OCI-LY3 (cell line): Measurements from ENCODE around the gene UBAC2.

Experiments
- H2AFZ ChIP-seq: fragments of 200-600, 300-600 bp; shearing (Covaris generic); 2 replicates; pipeline ENCODE4 v1.6.0; 2014; ENCODE audit warnings: antibody characterized with exemption, low read depth, low read length
- H3K27ac ChIP-seq: fragments of 200-600, 300-600 bp; sonication (generic); 2 replicates; pipeline ENCODE4 v1.5.1; 2014; ENCODE audit warnings: mild to moderate bottlenecking, low read length, moderate library complexity, mixed read lengths
- H3K27me3 ChIP-seq: fragments of 200-600, 300-600 bp; sonication (generic); 2 replicates; pipeline ENCODE4 v1.6.1; 2014; ENCODE audit warnings: low read depth, low read length, mixed read lengths
- H3K36me3 ChIP-seq: fragments of 200-600, 300-600 bp; sonication (generic); replicated peaks from 2 replicates; pipeline ENCODE3; 2014; ENCODE audit warnings: low read depth, low read length, mixed read lengths
- H3K4me1 ChIP-seq: fragments of 300-600, 200-600 bp; sonication (generic); 2 replicates; pipeline ENCODE4 v1.6.1; 2014; ENCODE audit warnings: low read length, mixed read lengths
- H3K4me2 ChIP-seq: fragments of 200-600, 300-600 bp; sonication (generic); 2 replicates; pipeline ENCODE4 v1.6.1; 2014; ENCODE audit warnings: low read length, mixed read lengths
- H3K4me3 ChIP-seq: fragments of 300-600, 200-600 bp; sonication (generic); 2 replicates; pipeline ENCODE4 v1.5.1; 2014; ENCODE audit warnings: antibody characterized with exemption, mild to moderate bottlenecking, low read length, moderate library complexity
- H3K79me2 ChIP-seq: fragments of 300-600, 200-600 bp; shearing (Covaris generic); 2 replicates; pipeline ENCODE4 v1.6.1; 2014; ENCODE audit warnings: mild to moderate bottlenecking, low read length, mixed read lengths
- H3K9ac ChIP-seq: fragments of 300-600, 200-600 bp; shearing (Covaris generic); 2 replicates; pipeline ENCODE4 v1.6.0; 2014; ENCODE audit warnings: mild to moderate bottlenecking, low read length, moderate library complexity
- H3K9me3 ChIP-seq: fragments of 200-600, 300-600 bp; shearing (Covaris generic); 2 replicates; pipeline ENCODE4 v1.6.1; 2014; ENCODE audit warnings: low read length, mixed read lengths; ENCODE audit not compliant: insufficient read depth
- H4K20me1 ChIP-seq: fragments of 200-600, 300-600 bp; sonication (generic); 2 replicates; pipeline ENCODE4 v1.6.1; 2016; ENCODE audit warnings: low read length, mixed read lengths; ENCODE audit not compliant: insufficient read depth
- CTCF ChIP-seq: fragments of 200-600, 300-600 bp; sonication (generic); IDR thresholded peaks from 2 replicates; pipeline ENCODE4 v1.5.1; 2014; ENCODE audit warnings: antibody characterized with exemption, low read length, low read depth
- EZH2phosphoT487 ChIP-seq: fragments of 200-600 bp; shearing (Covaris generic); IDR thresholded peaks from 2 replicates; pipeline ENCODE4 v1.6.1; 2018; ENCODE audit warnings: antibody characterized with exemption, mixed run types, low read depth

Gene UBAC2

DNA sequence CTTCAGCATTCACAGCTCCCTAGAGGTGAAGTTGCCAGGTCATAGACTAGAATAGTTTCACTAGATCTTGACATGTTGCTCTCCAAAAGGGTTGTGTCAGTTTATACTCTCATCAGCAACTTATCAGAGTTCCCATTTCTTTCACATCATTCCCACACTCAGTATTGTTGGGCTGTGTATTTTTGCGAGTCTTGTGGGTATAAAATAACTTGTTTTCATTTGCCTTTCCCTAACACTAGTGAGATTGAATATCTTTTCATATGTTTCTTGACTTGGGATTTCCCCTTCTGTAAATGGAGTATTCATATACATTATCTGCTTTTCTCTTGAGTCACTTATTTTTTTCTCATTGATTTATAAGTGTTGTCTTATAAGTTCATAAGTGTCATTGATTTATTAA is 161.7 kb downstream of the UBAC2 start:
- no peaks in the 10 kb centered on the region for H3K79me2 ChIP-seq
- H3K4me1 ChIP-seq, result peaks cover 62% of the 10 kb centered on the region
- H3K9me3 ChIP-seq, result no peaks in the 10 kb centered on the region
- no peak overlapping the region for H3K9ac ChIP-seq
- no peak for TF ChIP-seq EZH2phosphoT487
- TF ChIP-seq CTCF, result no peak
- H3K4me2 ChIP-seq, result peak overlapping the region; percentile 17
- no peak overlapping the region for H3K27ac ChIP-seq
- no peaks in the 10 kb centered on the region for H3K27me3 ChIP-seq
- no peak overlapping the region for H3K4me3 ChIP-seq
- H4K20me1 ChIP-seq, result no peaks in the 10 kb centered on the region
- no peak overlapping the region for H2AFZ ChIP-seq
- no peaks in the 10 kb centered on the region for H3K36me3 ChIP-seq

- no peak for TF ChIP-seq CTCF
- TF ChIP-seq EZH2phosphoT487, result no peak
- no peak overlapping the region for H2AFZ ChIP-seq
- no peaks in the 10 kb centered on the region for H3K9me3 ChIP-seq
- no peak overlapping the region for H3K9ac ChIP-seq
- H3K36me3 ChIP-seq, result no peaks in the 10 kb centered on the region
- H3K27ac ChIP-seq, result no peak overlapping the region
- no peak overlapping the region for H3K4me2 ChIP-seq
- H4K20me1 ChIP-seq, result no peaks in the 10 kb centered on the region
- no peaks in the 10 kb centered on the region for H3K79me2 ChIP-seq
- no peak overlapping the region for H3K4me3 ChIP-seq
- H3K4me1 ChIP-seq, result peaks cover 64% of the 10 kb centered on the region
- no peaks in the 10 kb centered on the region for H3K27me3 ChIP-seq
Observed at GRCh38 chr13:99363391-99363790, 162.7 kb downstream of the UBAC2 start.

DNA sequence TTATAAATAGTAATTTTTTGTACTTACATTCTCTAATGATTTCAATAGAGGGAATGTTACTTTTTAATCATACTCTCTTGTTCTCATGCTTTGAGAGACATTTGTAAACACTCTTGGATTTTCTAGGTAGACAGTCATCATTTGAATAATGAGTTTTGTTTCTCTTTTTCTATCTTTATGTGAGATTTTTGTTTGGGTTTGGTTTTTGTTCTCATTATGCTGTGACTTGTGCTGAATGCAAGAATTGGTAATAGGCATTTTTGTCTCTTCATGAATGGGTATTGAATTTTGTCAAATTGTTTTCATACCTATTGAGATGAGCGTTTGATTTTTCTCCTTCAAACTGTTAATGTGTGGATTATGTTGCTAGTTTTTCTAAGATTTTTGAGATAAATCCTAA is 163.3 kb downstream of the UBAC2 start:
- Histone ChIP-seq H3K4me3 (no peak overlapping the region), H3K4me2 (peak overlapping the region; percentile 13; the same call in 1 of the 2 replicates), H2AFZ (no peak overlapping the region), H3K36me3 (no peaks in the 10 kb centered on the region), H3K27ac (no peak overlapping the region), H3K9ac (no peak overlapping the region), H4K20me1 (no peaks in the 10 kb centered on the region), H3K27me3 (no peaks in the 10 kb centered on the region), H3K4me1 (peaks cover 68% of the 10 kb centered on the region), H3K9me3 (no peaks in the 10 kb centered on the region), H3K79me2 (no peaks in the 10 kb centered on the region)
- TF ChIP-seq EZH2phosphoT487 (no peak), CTCF (no peak)

DNA sequence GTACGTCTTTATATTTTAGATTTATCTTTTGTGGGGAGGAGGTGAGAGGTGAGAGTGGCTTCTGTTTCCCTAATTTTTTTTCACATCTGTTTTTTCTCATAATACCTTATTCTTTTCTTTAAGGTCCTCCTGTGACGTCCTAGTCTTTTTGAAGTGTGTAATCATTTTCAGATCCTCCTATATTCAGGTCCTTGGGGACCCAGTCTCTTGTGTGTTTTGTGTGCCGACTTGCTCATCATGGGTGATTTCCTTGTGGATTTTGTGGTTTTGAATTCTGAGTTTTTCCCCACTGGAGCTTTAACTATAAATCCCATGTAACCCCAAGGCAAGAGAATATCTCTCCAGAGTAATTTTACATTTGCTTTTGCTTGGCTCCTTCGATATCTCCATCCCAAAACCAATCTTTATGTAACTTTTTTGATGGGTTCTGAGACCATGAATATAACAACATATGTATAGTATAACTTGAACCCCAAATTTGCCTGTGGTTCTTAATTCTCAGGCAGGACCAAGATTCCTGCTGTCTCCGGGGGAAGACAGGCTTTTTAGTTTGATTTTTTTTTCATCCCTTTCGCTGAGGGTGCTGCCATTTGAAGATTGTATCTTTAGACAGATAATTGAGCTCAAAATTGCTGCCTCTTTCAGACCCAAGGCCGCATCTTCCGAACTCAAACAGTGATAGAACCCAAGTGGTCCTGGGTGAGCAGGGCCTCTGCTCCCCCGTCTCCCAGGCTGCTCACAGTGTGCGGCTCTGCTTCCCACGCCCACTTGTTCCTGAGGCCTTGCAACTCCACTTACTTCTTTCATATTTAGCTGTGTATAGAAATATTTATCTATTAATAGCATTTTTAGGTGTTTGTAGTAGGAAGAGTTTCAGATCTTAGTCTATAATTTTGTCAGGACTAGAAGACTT is 165.7 kb downstream of the UBAC2 start:
- Histone ChIP-seq H3K4me1 (peaks cover 74% of the 10 kb centered on the region), H3K4me3 (peak overlapping the region; percentile 6), H3K79me2 (no peaks in the 10 kb centered on the region), H2AFZ (no peak overlapping the region), H4K20me1 (no peaks in the 10 kb centered on the region), H3K36me3 (peaks cover 14% of the 10 kb centered on the region), H3K4me2 (peak overlapping the region; percentile 66), H3K27ac (no peak overlapping the region), H3K9me3 (no peaks in the 10 kb centered on the region), H3K9ac (0 out of 2 replicates have a peak overlapping the region, but pooled peaks have one; percentile 1), H3K27me3 (no peaks in the 10 kb centered on the region)
- TF ChIP-seq CTCF (no peak), EZH2phosphoT487 (no peak)
